GM12891 (cell line): ENCODE data around the gene LYST.
A peak's percentile ranks its signal among the peaks of the same experiment; 100 is the strongest.

Experiments used
- DNase-seq: peaks from one replicate; pipeline ENCODE4 v3.0.0; 2011; ENCODE audit warnings: low spot score; ENCODE audit not compliant: insufficient read length
- FAIRE-seq: peaks from 2 replicates; lab custom pipeline; 2011; peaks lifted over from hg19 to GRCh38; lab: Jason Lieb, UNC
- PAX5 ChIP-seq: IDR thresholded peaks from 2 replicates; pipeline ENCODE4 v1.6.1; 2011; ENCODE audit warnings: low read length, moderate library complexity, mild to moderate bottlenecking; ENCODE audit not compliant: insufficient read depth, severe bottlenecking
- POLR2A ChIP-seq: IDR thresholded peaks from 2 replicates; pipeline ENCODE4 v1.6.1; 2011; ENCODE audit warnings: low read depth, low read length, control low read depth
- POLR2AphosphoS5 ChIP-seq: IDR thresholded peaks from 2 replicates; pipeline ENCODE4 v1.6.1; 2011; ENCODE audit warnings: low read depth, low read length, control low read depth
- POU2F2 ChIP-seq: IDR thresholded peaks from 2 replicates; pipeline ENCODE4 v1.6.1; 2011; ENCODE audit warnings: low read depth, mild to moderate bottlenecking, control low read depth, low read length, moderate library complexity
- SPI1 ChIP-seq: IDR thresholded peaks from 2 replicates; pipeline ENCODE4 v1.6.1; 2011; ENCODE audit warnings: low read depth, low read length, control low read depth
- TAF1 ChIP-seq: IDR thresholded peaks from 2 replicates; pipeline ENCODE4 v1.6.1; 2011; ENCODE audit warnings: low read depth, low read length, control low read depth

The LYST gene

GRCh38 chr1:235741294-235741693 lies 125.4 kb downstream of the LYST start:
- TF ChIP-seq POLR2AphosphoS5 (no peak), POU2F2 (no peak), POLR2A (no peak), PAX5 (no peak), TAF1 (no peak), SPI1 (no peak)
- FAIRE-seq = no peak
- DNase-seq = no peak

DNA sequence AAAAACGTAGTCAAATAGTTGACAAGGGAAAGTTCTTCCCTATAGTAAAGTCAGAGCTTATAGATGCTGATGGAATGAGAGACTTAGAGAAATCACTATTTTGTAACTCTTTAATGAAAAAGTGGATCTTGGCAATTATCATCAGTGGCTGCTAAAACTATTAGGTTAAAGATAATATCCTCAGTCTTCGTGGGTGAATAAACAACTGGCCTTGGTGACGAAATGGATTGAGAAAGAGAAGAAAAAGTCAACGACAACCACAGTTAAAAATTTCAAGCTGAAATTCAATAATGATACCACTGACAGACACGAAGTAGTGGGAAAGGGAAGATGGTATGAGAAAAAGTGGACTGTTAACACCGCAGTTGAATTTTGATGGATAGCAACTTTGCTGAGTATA lies 127.1 kb downstream of the LYST start:
- DNase-seq (no peak), FAIRE-seq (no peak)
- TF ChIP-seq PAX5 (no peak), POLR2A (no peak), SPI1 (no peak)

- FAIRE-seq (peak; percentile 48), DNase-seq (no peak)
- TF ChIP-seq POLR2AphosphoS5 = no peak
- TF ChIP-seq SPI1 = no peak
- TF ChIP-seq POU2F2 = no peak
- TF ChIP-seq POLR2A = no peak
- TF ChIP-seq TAF1 = no peak
- no peak for TF ChIP-seq PAX5
Observed at GRCh38 chr1:235739124-235739523, 127.6 kb downstream of the LYST start.

DNA sequence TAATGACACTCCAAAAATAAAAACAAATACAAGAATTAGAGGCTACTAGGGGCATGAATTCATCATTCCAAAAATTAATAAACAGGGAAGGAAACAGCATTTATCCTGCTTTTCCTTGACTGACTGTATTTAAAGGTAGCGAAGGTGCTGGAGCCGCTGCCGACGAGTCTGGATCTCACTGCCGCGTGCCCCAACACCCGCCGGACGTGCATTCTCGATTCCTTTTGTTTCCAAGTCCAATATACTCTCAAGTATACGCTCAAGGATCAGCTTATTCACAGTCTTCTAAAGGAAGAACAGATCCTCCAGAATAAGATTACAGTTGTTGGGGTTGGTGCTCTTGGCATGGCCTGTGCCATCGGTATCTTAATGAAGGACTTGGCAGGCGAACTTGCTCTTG lies 129.0 kb downstream of the LYST start:
- FAIRE-seq (no peak), DNase-seq (no peak)
- TF ChIP-seq SPI1 = no peak
- TF ChIP-seq TAF1 = no peak
- no peak for TF ChIP-seq POLR2AphosphoS5
- no peak for TF ChIP-seq POLR2A
- no peak for TF ChIP-seq PAX5
- TF ChIP-seq POU2F2 = no peak

- DNase-seq (no peak), FAIRE-seq (no peak)
- TF ChIP-seq SPI1 (no peak), POLR2AphosphoS5 (no peak), POLR2A (no peak), TAF1 (no peak), POU2F2 (no peak), PAX5 (no peak)
Observed at GRCh38 chr1:235736263-235736662, 130.4 kb downstream of the LYST start.

DNA sequence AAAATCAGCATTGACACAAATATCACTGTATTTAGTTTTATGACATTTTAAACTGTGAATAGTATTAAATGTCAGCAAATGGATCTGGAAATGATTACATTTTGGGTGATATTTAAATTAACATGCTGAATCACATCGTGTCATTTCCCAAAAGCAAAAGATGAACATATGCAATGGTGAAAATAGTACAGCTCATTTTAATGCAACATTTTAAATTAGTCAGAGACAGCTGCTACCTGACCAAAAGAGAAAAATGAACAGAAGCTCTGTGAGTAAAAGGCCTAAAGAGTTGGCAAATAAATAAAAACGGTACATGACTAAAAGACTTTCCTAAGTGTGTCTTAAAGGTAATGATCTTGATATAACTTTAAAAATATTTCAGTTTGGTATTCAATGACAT lies 131.1 kb downstream of the LYST start:
- TF ChIP-seq POLR2AphosphoS5 = no peak
- no peak for TF ChIP-seq POU2F2
- TF ChIP-seq PAX5 = no peak
- no peak for TF ChIP-seq POLR2A
- TF ChIP-seq TAF1 = no peak
- no peak for TF ChIP-seq SPI1
- DNase-seq (no peak), FAIRE-seq (no peak)

DNA sequence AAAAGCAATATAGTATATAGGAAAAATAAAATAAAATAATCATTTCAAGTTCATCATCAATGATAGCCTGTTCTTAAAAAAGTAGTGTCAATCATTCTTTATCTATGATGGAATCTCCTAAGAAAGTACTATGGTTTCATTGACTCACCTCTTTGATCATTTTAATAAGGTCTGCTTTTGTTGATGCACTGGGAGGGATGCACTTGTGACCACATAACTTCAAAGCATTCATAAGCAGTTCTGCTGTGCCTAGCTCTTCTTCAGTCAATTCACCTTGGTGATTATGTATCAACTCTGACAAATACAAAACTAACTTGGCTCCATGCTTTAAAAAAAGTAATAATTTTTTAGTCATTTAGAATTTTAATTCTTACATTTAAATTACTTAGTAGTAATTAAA lies 132.4 kb downstream of the LYST start:
- TF ChIP-seq POLR2A = no peak
- no peak for TF ChIP-seq PAX5
- no peak for TF ChIP-seq POU2F2
- TF ChIP-seq TAF1 = no peak
- no peak for TF ChIP-seq POLR2AphosphoS5
- no peak for TF ChIP-seq SPI1
- DNase-seq (no peak), FAIRE-seq (no peak)

DNA sequence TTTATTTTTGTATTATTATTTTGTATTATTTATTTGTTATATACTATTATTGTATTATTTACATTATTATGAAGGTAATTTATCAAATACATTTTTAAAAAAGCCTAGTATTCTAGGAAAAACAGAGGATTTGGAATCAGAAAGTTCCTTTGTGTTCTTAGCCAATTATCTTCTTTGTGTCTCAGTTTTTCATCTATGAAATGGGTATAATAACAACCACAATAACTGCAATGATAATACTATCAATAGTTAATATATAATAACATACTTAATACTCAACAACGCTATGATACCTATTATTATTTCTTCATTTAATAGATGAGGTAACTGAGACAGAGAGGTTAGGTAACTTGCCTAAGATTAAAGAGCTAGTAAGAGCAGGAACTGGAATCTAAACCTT lies 136.7 kb downstream of the LYST start:
- TF ChIP-seq PAX5 = no peak
- no peak for TF ChIP-seq POU2F2
- TF ChIP-seq TAF1 = no peak
- TF ChIP-seq SPI1 = no peak
- TF ChIP-seq POLR2A = no peak
- TF ChIP-seq POLR2AphosphoS5 = no peak

GRCh38 chr1:235726557-235726956 lies 140.1 kb downstream of the LYST start:
- DNase-seq = no peak
- no peak for FAIRE-seq
- TF ChIP-seq TAF1 (no peak), SPI1 (no peak), POU2F2 (no peak), PAX5 (no peak), POLR2A (no peak), POLR2AphosphoS5 (no peak)

More for the DNA sequence above, 136.7 kb downstream of the LYST start:
- DNase-seq = no peak
- no peak for FAIRE-seq

GRCh38 chr1:235725434-235725833 lies 141.3 kb downstream of the LYST start:
- TF ChIP-seq PAX5 = no peak
- no peak for TF ChIP-seq POU2F2
- no peak for TF ChIP-seq POLR2A
- no peak for TF ChIP-seq POLR2AphosphoS5
- no peak for TF ChIP-seq SPI1
- no peak for TF ChIP-seq TAF1
- DNase-seq (no peak), FAIRE-seq (no peak)

DNA sequence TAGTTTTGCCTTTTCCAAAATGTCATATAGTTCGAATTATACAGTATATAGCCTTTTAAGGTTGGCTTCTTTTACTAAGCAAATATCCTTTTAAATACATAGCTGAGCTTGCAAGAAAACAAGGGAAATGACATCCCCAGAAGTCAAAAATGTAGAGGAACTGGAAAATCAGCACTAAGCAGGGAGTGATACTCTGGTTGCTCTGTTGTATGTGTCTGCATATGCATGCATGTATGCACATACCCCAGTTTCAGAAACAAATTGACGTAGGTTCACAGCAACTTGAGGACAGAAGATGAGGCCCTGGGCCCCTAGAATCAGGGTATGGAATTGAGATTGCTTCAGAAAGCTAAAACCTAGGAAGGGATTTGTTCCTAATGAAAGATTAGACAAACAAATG lies 142.0 kb downstream of the LYST start:
- FAIRE-seq (no peak), DNase-seq (no peak)
- TF ChIP-seq PAX5 (no peak), POLR2AphosphoS5 (no peak), POLR2A (no peak), POU2F2 (no peak), TAF1 (no peak), SPI1 (no peak)
